GM23338 (cell line): ENCODE results near the gene CFAP299. TPM values are rescaled to one million over a fixed set of nuclear protein-coding genes. Genes with fewer than 3 reads are reported as not detected.
A peak's percentile ranks its signal among the peaks of the same experiment; 100 is the strongest.

Source experiments
- ATAC-seq: fragments of 200-7000 bp; cut with Tn5 transposase; 3 replicates; pipeline ENCODE4 v1.9.1; 2020
- DNase-seq: peaks from one replicate; pipeline ENCODE4 v3.0.0-alpha.2; 2015; ENCODE audit warnings: low spot score
- H2AFZ ChIP-seq: fragments of 200-600 bp; sonication (generic); 2 replicates; pipeline ENCODE4 v1.8.0; 2016; ENCODE audit warnings: antibody characterized with exemption, mild to moderate bottlenecking, moderate library complexity
- H3F3A ChIP-seq: fragments of 200-600 bp; sonication (generic); replicated peaks from 2 replicates; pipeline ENCODE4 v1.8.0; 2017; ENCODE audit warnings: antibody characterized with exemption, mixed run types, low read depth
- H3K27ac ChIP-seq: fragments of 200-600 bp; sonication (generic); 2 replicates; pipeline ENCODE4 v1.6.1; 2016; ENCODE audit warnings: low read depth
- H3K27me3 ChIP-seq: fragments of 200-600 bp; sonication (generic); 2 replicates; pipeline ENCODE4 v1.8.0; 2016; ENCODE audit warnings: mild to moderate bottlenecking, mixed run types, moderate library complexity; ENCODE audit not compliant: insufficient read depth
- H3K36me3 ChIP-seq: fragments of 200-600 bp; sonication (generic); 2 replicates; pipeline ENCODE4 v1.8.0; 2016; ENCODE audit warnings: mild to moderate bottlenecking; ENCODE audit not compliant: insufficient read depth
- H3K4me1 ChIP-seq: fragments of 200-600 bp; sonication (generic); 2 replicates; pipeline ENCODE4 v1.8.0; 2016; ENCODE audit warnings: mild to moderate bottlenecking, moderate library complexity; ENCODE audit not compliant: insufficient read depth
- H3K4me2 ChIP-seq: fragments of 200-600 bp; sonication (generic); 2 replicates; pipeline ENCODE4 v1.7.1; 2017; ENCODE audit warnings: mixed run types
- H3K4me3 ChIP-seq: fragments of 200-600 bp; sonication (generic); 2 replicates; pipeline ENCODE4 v1.6.1; 2016; ENCODE audit warnings: mixed run types
- H3K79me2 ChIP-seq: fragments of 200-600 bp; sonication (generic); replicated peaks from 2 replicates; pipeline ENCODE4 v1.8.0; 2017; ENCODE audit warnings: mild to moderate bottlenecking; ENCODE audit not compliant: insufficient read depth
- H3K9me2 ChIP-seq: fragments of 200-600 bp; sonication (generic); 2 replicates; pipeline ENCODE4 v1.8.0; 2017; ENCODE audit not compliant: insufficient read depth
- H4K20me1 ChIP-seq: fragments of 200-600 bp; sonication (generic); replicated peaks from 2 replicates; pipeline ENCODE4 v1.8.0; 2017; ENCODE audit warnings: mild to moderate bottlenecking; ENCODE audit not compliant: insufficient read depth
- H3K27ac Mint-ChIP-seq: 2 replicates; pipeline ENCODE4 v1.8.0; 2020; ENCODE audit warnings: inconsistent platforms, mild to moderate bottlenecking, moderate library complexity, mixed read lengths
- H3K27me3 Mint-ChIP-seq: 3 replicates; pipeline ENCODE4 v1.8.0; 2022; ENCODE audit warnings: low read depth, mild to moderate bottlenecking, moderate library complexity, mixed read lengths, inconsistent platforms; ENCODE audit not compliant: insufficient read depth, poor library complexity
- H3K36me3 Mint-ChIP-seq: 3 replicates; pipeline ENCODE4 v1.8.0; 2021; ENCODE audit warnings: low read depth, mild to moderate bottlenecking, inconsistent platforms, moderate library complexity, mixed read lengths
- H3K4me1 Mint-ChIP-seq: 3 replicates; pipeline ENCODE4 v1.8.0; 2020; ENCODE audit warnings: mild to moderate bottlenecking, inconsistent platforms, mixed read lengths
- H3K4me3 Mint-ChIP-seq: 3 replicates; pipeline ENCODE4 v1.8.0; 2021; ENCODE audit warnings: moderate library complexity, mild to moderate bottlenecking, inconsistent platforms, mixed read lengths
- H3K9me3 Mint-ChIP-seq: 3 replicates; pipeline ENCODE4 v1.8.0; 2020; ENCODE audit warnings: moderate library complexity, mild to moderate bottlenecking, inconsistent platforms, mixed read lengths
- CREB1 ChIP-seq: fragments of 250-450 bp; sonication (Bioruptor Pico); IDR thresholded peaks from 2 replicates; pipeline ENCODE4 v1.5.0; 2020; ENCODE audit warnings: low read depth, mild to moderate bottlenecking, moderate library complexity
- polyA plus RNA-seq: library from polyadenylated mRNA; unstranded; fragments of >200 nt; fragmentation: Nextera tagmentation; extraction: Ambion mirVana; gene quantifications from 2 replicates; pipeline ENCODE4 v1.2.1, GENCODE V29; 2016
- total RNA-seq: library from RNA; depleted of rRNA; stranded (reverse); fragments of >200 nt; shearing (Covaris generic); gene quantifications from 2 replicates; pipeline ENCODE4 v1.2.3, GENCODE V29; 2014
- TF ChIP-seq, protein P1 (sequence below): fragments of 250-450 bp; sonication (Bioruptor Pico); IDR thresholded peaks from 2 replicates; pipeline ENCODE4 v1.5.0; 2020; ENCODE audit warnings: mild to moderate bottlenecking, moderate library complexity
- TF ChIP-seq, protein P2 (sequence below): IDR thresholded peaks from one replicate; pipeline ENCODE4 v1.6.1; 2018; ENCODE audit warnings: antibody characterized with exemption; ENCODE audit not compliant: unreplicated experiment

The CFAP299 gene
- total and polyA plus RNA-seq, 2 experiments from 2014 or later: not detected

DNA sequence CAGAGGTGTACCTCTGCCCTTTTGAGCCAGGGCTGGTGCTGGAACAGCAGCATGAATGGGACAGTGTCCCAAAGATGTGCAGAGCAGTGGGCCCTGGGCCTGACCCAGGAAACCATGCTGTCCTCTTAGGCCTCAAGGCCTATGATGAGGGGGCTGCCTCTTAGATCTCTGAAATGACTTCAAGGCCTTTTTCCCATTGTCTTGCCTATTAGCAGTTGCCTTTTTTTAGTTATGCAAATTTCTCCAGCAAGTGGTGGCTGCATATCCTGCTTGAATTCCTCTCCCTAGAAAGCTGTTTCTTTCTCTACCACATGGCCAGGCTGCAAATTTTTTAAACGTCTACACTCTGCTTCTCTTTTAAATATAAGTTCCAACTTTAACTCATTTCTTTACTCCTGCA lies 160.3 kb downstream of the CFAP299 start:
- H3K27ac ChIP-seq: peak overlapping the region; percentile 30; the same call in 1 of the 2 replicates
- peak; percentile 66 for DNase-seq
- no peak overlapping the region for H2AFZ ChIP-seq
- Mint-ChIP-seq H3K4me3 (no peak overlapping the region), H3K27me3 (no peaks in the 10 kb centered on the region), H3K4me1 (peaks cover 9% of the 10 kb centered on the region), H3K27ac (no peak overlapping the region; the same call in 1 of the 2 replicates), H3K9me3 (peaks cover 46% of the 10 kb centered on the region), H3K36me3 (peaks cover 42% of the 10 kb centered on the region)
- no peaks in the 10 kb centered on the region for H3F3A ChIP-seq
- H3K4me2 ChIP-seq: no peak overlapping the region
- H3K4me1 ChIP-seq: no peaks in the 10 kb centered on the region
- TF ChIP-seq CREB1 (CRISPR knock-in tag): no peak
- TF ChIP-seq, protein P1, sequence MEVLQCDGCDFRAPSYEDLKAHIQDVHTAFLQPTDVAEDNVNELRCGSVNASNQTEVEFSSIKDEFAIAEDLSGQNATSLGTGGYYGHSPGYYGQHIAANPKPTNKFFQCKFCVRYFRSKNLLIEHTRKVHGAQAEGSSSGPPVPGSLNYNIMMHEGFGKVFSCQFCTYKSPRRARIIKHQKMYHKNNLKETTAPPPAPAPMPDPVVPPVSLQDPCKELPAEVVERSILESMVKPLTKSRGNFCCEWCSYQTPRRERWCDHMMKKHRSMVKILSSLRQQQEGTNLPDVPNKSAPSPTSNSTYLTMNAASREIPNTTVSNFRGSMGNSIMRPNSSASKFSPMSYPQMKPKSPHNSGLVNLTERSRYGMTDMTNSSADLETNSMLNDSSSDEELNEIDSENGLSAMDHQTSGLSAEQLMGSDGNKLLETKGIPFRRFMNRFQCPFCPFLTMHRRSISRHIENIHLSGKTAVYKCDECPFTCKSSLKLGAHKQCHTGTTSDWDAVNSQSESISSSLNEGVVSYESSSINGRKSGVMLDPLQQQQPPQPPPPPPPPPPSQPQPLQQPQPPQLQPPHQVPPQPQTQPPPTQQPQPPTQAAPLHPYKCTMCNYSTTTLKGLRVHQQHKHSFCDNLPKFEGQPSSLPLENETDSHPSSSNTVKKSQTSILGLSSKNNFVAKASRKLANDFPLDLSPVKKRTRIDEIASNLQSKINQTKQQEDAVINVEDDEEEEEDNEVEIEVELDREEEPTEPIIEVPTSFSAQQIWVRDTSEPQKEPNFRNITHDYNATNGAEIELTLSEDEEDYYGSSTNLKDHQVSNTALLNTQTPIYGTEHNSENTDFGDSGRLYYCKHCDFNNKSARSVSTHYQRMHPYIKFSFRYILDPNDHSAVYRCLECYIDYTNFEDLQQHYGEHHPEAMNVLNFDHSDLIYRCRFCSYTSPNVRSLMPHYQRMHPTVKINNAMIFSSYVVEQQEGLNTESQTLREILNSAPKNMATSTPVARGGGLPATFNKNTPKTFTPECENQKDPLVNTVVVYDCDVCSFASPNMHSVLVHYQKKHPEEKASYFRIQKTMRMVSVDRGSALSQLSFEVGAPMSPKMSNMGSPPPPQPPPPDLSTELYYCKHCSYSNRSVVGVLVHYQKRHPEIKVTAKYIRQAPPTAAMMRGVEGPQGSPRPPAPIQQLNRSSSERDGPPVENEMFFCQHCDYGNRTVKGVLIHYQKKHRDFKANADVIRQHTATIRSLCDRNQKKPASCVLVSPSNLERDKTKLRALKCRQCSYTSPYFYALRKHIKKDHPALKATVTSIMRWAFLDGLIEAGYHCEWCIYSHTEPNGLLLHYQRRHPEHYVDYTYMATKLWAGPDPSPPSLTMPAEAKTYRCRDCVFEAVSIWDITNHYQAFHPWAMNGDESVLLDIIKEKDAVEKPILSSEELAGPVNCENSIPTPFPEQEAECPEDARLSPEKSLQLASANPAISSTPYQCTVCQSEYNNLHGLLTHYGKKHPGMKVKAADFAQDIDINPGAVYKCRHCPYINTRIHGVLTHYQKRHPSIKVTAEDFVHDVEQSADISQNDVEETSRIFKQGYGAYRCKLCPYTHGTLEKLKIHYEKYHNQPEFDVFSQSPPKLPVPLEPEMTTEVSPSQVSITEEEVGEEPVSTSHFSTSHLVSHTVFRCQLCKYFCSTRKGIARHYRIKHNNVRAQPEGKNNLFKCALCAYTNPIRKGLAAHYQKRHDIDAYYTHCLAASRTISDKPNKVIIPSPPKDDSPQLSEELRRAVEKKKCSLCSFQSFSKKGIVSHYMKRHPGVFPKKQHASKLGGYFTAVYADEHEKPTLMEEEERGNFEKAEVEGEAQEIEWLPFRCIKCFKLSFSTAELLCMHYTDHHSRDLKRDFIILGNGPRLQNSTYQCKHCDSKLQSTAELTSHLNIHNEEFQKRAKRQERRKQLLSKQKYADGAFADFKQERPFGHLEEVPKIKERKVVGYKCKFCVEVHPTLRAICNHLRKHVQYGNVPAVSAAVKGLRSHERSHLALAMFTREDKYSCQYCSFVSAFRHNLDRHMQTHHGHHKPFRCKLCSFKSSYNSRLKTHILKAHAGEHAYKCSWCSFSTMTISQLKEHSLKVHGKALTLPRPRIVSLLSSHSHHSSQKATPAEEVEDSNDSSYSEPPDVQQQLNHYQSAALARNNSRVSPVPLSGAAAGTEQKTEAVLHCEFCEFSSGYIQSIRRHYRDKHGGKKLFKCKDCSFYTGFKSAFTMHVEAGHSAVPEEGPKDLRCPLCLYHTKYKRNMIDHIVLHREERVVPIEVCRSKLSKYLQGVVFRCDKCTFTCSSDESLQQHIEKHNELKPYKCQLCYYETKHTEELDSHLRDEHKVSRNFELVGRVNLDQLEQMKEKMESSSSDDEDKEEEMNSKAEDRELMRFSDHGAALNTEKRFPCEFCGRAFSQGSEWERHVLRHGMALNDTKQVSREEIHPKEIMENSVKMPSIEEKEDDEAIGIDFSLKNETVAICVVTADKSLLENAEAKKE (CRISPR knock-in tag): peak; percentile 26; the same call in 1 of the 2 replicates
- H3K36me3 ChIP-seq: peaks cover 8% of the 10 kb centered on the region; the same call in 1 of the 2 replicates
- peak; percentile 74 for ATAC-seq
- H3K4me3 ChIP-seq: no peak overlapping the region
- H3K79me2 ChIP-seq: no peaks in the 10 kb centered on the region
- H4K20me1 ChIP-seq: no peaks in the 10 kb centered on the region
- no peaks in the 10 kb centered on the region for H3K27me3 ChIP-seq
- H3K9me2 ChIP-seq: no peaks in the 10 kb centered on the region

DNA sequence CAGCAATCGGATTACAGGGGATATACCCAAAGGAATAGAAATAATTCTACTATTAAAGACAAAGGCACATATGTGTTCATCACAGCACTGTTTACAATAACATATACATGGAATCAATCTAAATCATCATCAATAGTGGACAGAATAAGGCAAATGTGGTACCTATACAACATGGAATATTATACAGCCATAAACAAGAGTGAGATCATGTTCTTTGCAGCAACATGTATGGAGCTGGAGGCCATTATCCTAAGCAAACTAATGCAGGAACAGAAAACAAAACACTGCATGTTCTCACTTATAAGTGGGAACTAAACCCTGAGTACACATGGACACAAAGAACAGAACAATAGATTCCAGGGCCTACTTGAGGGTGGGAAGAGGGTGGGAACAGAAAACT lies 163.2 kb downstream of the CFAP299 start:
- H4K20me1 ChIP-seq: no peaks in the 10 kb centered on the region
- Mint-ChIP-seq H3K9me3 (peaks cover 42% of the 10 kb centered on the region), H3K27ac (no peak overlapping the region), H3K36me3 (peaks cover 37% of the 10 kb centered on the region), H3K4me1 (peaks cover 4% of the 10 kb centered on the region; the same call in 2 of the 3 replicates), H3K27me3 (no peaks in the 10 kb centered on the region), H3K4me3 (no peak overlapping the region)
- H3K27ac ChIP-seq: no peak overlapping the region
- peaks cover 8% of the 10 kb centered on the region; the same call in 1 of the 2 replicates for H3K36me3 ChIP-seq
- no peak overlapping the region for H3K4me3 ChIP-seq
- H3K79me2 ChIP-seq: no peaks in the 10 kb centered on the region
- H2AFZ ChIP-seq: no peak overlapping the region
- H3K27me3 ChIP-seq: no peaks in the 10 kb centered on the region
- ATAC-seq: no peak
- no peak for DNase-seq
- H3K4me2 ChIP-seq: no peak overlapping the region
- no peaks in the 10 kb centered on the region for H3K9me2 ChIP-seq
- no peaks in the 10 kb centered on the region for H3K4me1 ChIP-seq
- H3F3A ChIP-seq: no peaks in the 10 kb centered on the region
- TF ChIP-seq, protein P2, sequence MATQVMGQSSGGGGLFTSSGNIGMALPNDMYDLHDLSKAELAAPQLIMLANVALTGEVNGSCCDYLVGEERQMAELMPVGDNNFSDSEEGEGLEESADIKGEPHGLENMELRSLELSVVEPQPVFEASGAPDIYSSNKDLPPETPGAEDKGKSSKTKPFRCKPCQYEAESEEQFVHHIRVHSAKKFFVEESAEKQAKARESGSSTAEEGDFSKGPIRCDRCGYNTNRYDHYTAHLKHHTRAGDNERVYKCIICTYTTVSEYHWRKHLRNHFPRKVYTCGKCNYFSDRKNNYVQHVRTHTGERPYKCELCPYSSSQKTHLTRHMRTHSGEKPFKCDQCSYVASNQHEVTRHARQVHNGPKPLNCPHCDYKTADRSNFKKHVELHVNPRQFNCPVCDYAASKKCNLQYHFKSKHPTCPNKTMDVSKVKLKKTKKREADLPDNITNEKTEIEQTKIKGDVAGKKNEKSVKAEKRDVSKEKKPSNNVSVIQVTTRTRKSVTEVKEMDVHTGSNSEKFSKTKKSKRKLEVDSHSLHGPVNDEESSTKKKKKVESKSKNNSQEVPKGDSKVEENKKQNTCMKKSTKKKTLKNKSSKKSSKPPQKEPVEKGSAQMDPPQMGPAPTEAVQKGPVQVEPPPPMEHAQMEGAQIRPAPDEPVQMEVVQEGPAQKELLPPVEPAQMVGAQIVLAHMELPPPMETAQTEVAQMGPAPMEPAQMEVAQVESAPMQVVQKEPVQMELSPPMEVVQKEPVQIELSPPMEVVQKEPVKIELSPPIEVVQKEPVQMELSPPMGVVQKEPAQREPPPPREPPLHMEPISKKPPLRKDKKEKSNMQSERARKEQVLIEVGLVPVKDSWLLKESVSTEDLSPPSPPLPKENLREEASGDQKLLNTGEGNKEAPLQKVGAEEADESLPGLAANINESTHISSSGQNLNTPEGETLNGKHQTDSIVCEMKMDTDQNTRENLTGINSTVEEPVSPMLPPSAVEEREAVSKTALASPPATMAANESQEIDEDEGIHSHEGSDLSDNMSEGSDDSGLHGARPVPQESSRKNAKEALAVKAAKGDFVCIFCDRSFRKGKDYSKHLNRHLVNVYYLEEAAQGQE: no peak
